Measurements from ENCODE around the gene TMOD3. TPM values are rescaled to one million over a fixed set of nuclear protein-coding genes. Genes with fewer than 3 reads are reported as not detected.
A peak's percentile ranks its signal among the peaks of the same experiment; 100 is the strongest.

Gene TMOD3
- total RNA-seq, 4 donors from 2014 or later = 52.3 to 70.2 (median 62.5) TPM

DNA sequence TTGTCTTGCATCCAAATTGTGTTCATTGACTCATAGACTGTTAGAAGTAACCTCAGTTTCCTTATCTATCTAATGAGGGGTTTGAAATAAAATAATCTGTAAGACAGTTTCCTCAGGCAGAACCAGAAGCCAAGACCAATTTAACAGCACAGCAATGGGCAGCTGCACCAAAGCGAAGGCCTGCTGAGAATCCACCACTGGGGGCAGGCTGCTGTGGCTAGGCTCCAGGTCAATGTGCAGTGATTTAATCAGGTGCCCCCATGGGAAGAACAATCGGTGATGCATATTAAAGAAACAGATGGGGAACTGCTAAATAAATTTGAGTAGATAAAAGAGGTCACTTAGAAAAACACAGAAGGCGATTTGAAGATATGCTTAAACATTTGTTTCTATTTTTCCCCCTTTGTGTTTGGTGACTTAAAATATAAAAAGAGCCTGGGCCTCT is 28.0 kb upstream of the TMOD3 start:
- Histone ChIP-seq H3K4me3 (no peak overlapping the region), H3K9me3 (no peaks in the 10 kb centered on the region), H3K4me1 (peaks cover 0 to 22% (median 0%) of the 10 kb centered on the region in 3 donors), H3K27me3 (no peaks in the 10 kb centered on the region), H3K27ac (peak overlapping the region in 1 of 4 donors; percentile 64), H3K36me3 (peaks cover 0 to 33% (median 8%) of the 10 kb centered on the region in 3 donors)
- DNase-seq = no peak
- intact Hi-C loops (cut with DNase I) = no loop called here
- TF ChIP-seq POLR2A (IDR thresholded peaks at IDR 0.05) = no peak
- TF ChIP-seq, protein P1, sequence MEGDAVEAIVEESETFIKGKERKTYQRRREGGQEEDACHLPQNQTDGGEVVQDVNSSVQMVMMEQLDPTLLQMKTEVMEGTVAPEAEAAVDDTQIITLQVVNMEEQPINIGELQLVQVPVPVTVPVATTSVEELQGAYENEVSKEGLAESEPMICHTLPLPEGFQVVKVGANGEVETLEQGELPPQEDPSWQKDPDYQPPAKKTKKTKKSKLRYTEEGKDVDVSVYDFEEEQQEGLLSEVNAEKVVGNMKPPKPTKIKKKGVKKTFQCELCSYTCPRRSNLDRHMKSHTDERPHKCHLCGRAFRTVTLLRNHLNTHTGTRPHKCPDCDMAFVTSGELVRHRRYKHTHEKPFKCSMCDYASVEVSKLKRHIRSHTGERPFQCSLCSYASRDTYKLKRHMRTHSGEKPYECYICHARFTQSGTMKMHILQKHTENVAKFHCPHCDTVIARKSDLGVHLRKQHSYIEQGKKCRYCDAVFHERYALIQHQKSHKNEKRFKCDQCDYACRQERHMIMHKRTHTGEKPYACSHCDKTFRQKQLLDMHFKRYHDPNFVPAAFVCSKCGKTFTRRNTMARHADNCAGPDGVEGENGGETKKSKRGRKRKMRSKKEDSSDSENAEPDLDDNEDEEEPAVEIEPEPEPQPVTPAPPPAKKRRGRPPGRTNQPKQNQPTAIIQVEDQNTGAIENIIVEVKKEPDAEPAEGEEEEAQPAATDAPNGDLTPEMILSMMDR (IDR thresholded peaks at IDR 0.05) = peak in 2 of 6 experiments; percentile 31 to 48
- 63 to 82% methylated on average over 3 of the region's 3 CpGs for WGBS, 2 donors

DNA sequence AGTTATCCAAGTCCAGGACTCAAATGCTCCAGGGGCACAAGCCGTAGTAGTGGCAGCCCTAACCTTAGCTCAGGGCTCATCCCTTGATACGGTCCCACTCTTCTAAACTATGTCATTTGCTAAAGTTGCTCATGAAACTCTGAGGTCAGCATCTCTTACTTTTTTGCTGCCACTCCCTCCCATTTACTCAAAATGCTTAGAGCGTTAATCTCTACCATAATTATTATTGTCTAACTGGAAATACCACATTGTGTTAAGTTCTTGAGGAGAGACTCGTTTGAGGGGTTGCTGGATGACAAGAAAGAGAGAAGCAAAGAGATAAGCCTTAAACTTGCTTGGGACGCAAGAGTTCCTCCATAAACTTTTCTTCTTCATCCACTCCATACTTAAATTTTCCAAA is 26.9 kb upstream of the TMOD3 start:
- 66 to 82% methylated on average over 5 of the region's 5 CpGs for WGBS, 2 donors
- Histone ChIP-seq H3K27ac (peak overlapping the region in 3 of 4 donors; percentile 12 to 64 (median 55)), H3K4me1 (peaks cover 0 to 22% (median 0%) of the 10 kb centered on the region in 3 donors), H3K4me3 (no peak overlapping the region), H3K9me3 (no peaks in the 10 kb centered on the region), H3K27me3 (no peaks in the 10 kb centered on the region), H3K36me3 (peaks cover 0 to 45% (median 8%) of the 10 kb centered on the region in 3 donors)
- TF ChIP-seq POLR2A (IDR thresholded peaks at IDR 0.05) = no peak
- TF ChIP-seq, protein P1 (IDR thresholded peaks at IDR 0.05) = no peak
- no peak for DNase-seq
- intact Hi-C loops (cut with DNase I) = no loop called here

DNA sequence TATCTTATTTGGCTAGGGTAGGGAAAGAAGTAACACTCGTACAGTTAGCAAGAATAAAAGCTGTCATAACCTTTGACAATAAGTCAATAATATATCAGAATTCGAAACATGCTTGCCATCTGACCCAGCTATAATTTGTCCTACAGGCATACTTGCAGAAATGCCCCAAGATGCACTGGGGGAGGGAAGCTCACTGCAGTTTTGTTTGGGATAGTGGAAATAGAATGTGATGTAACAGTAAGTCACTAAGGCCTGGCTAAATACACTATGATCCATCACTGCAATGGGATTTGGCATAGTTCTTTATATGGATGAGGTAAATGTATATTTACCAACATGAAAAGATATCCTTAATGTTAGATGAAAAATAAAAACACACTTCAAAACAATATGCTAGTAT is 25.5 kb upstream of the TMOD3 start:
- intact Hi-C loops (cut with DNase I) = no loop called here
- H3K27ac ChIP-seq = no peak overlapping the region
- 83 to 96% methylated on average over 2 of the region's 2 CpGs for WGBS, 2 donors
- peaks cover 0 to 35% (median 0%) of the 10 kb centered on the region in 3 donors for H3K36me3 ChIP-seq
- H3K27me3 ChIP-seq = no peaks in the 10 kb centered on the region
- H3K4me3 ChIP-seq = no peak overlapping the region
- no peak for TF ChIP-seq POLR2A (IDR thresholded peaks at IDR 0.05)
- TF ChIP-seq, protein P1 (IDR thresholded peaks at IDR 0.05) = no peak
- no peak for DNase-seq
- H3K4me1 ChIP-seq = peaks cover 0 to 22% (median 0%) of the 10 kb centered on the region in 3 donors
- H3K9me3 ChIP-seq = no peaks in the 10 kb centered on the region

DNA sequence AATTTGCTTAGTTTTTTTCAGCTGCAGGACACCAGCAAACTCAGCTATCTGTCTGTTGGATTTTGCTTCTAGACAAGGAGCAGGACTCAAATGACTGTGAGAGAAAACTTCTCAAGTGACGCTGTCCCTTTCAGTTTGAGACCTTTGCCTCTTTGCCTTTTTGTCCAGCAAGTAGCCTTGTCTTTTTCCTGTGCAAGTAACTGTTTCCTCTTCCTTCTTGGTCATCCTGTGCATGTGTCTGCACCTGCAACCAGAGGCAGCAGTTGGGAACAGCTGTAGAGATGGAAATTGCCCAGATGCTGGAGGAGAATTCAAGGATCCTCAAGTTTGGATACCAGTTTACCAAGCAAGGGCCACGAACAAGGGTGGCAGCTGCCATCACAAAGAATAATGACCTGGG is 23.3 kb upstream of the TMOD3 start:
- Histone ChIP-seq H3K4me3 (no peak overlapping the region), H3K4me1 (peaks cover 0 to 21% (median 0%) of the 10 kb centered on the region in 3 donors), H3K27me3 (no peaks in the 10 kb centered on the region), H3K9me3 (no peaks in the 10 kb centered on the region), H3K36me3 (peaks cover 0 to 42% (median 0%) of the 10 kb centered on the region in 3 donors), H3K27ac (no peak overlapping the region)
- TF ChIP-seq POLR2A (IDR thresholded peaks at IDR 0.05) = no peak
- TF ChIP-seq, protein P1 (IDR thresholded peaks at IDR 0.05) = no peak
- WGBS, 2 donors = 79 to 83% methylated on average over 2 of the region's 2 CpGs
- DNase-seq = no peak
- intact Hi-C loops (cut with DNase I) = no loop called here

DNA sequence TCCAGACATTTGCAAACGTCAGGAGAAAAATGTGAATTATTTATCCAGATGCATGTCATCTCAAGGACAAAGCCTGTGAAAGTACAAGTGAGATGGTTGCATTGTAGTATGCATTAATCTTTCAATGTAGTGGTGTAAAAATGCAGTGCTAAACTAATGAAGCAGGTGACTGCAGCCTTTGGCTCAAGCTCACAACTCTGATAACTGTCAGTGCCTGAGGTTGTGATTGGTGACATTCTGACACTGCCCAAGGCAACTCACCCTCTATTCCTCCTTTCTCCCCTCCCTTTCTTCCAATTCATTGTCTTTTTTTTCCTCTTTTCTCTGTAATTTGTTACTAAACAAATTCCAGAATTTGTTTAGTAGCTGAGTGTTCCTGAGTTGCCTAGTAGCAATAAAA is 20.0 kb upstream of the TMOD3 start:
- WGBS, 2 donors = 63 to 81% methylated on average over 1 of the region's 1 CpG
- Histone ChIP-seq H3K27ac (no peak overlapping the region), H3K9me3 (no peaks in the 10 kb centered on the region), H3K4me3 (no peak overlapping the region), H3K36me3 (peaks cover 0 to 43% (median 0%) of the 10 kb centered on the region in 3 donors), H3K27me3 (no peaks in the 10 kb centered on the region), H3K4me1 (no peaks in the 10 kb centered on the region)
- no peak for DNase-seq
- TF ChIP-seq, protein P1 (IDR thresholded peaks at IDR 0.05) = no peak
- no peak for TF ChIP-seq POLR2A (IDR thresholded peaks at IDR 0.05)
- intact Hi-C loops (cut with DNase I) = no loop called here

All from esophagus squamous epithelium (tissue), 5 donors.